ENCODE data around the gene PPP2R5C.

Gene PPP2R5C

GRCh38 chr14:101865288-101865687 lies 103.8 kb downstream of the PPP2R5C start:
- DNase-seq (ENCODE audit: low spot score) = no peak

DNA sequence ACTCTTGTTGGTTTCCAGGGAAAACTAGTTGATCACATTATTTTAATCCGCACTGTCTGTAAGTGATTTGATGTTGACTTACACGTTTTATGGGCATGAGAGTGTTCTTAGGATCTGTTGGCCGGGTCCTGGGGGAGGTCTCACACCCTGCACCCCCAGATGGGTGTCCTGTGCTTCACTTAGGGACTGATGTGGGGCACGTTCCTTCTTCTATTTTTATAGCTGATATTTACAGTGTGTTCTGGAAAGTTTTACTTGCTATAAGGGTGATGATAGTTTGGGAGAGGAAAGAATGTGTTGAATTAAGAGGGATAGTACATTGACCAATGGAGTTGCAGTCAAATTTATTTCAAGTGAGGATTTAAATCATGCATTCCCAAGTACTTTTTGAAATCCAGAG lies 106.3 kb downstream of the PPP2R5C start:
- DNase-seq (ENCODE audit: low spot score) = no peak

DNA sequence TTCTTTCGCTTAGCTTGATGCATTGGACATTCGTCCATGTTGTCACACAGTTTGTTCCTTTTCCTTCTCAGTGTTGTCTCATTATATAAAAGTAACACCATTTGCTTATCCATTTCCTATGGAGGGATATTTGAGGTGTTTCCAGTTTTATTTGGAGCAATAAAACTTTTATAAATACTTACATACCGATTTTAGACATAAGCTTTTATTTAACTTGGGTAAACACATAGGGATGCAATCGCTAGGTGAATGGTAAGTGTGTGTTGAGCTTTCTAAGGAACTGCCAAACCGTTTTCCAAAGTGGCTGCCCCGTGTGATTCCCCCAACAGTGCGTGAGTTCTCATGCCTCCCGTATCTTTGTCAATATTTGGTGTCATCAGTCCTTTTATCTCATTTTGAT lies 107.7 kb downstream of the PPP2R5C start:
- no peak for DNase-seq (ENCODE audit: low spot score)

DNA sequence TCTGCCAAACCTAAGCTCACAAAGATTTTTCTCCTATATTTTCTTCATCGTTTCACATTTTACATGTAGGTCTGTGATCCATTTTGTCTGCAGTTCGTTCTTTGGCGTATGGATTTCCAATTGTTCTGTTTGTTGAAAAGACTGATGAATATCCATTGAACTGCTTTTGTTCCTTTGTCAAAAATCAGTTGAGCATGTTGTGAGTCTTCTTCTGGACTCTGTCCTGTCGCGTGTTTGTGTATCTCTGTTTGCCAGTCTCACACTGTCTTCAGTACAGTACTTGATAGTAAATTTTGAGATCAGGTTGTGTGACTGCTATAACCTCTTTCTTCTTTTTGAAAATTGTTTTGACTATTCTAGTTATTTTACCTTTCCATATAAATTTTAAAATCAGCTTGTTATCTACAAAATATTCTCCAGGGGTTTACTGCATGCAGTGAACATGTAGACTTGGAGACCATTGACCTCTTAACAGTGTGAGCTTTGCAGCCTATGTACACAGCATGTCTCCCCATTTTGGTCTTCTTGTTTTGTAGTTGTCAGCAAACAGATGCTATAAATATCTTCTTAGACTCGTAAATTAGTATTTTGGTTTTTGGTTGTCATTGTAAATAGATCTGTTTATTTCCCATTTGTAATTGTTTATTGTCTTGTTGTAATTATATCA lies 108.9 kb downstream of the PPP2R5C start:
- DNase-seq (ENCODE audit: low spot score) = no peak

GRCh38 chr14:101872346-101872745 lies 110.8 kb downstream of the PPP2R5C start:
- DNase-seq (ENCODE audit: low spot score) = no peak

DNA sequence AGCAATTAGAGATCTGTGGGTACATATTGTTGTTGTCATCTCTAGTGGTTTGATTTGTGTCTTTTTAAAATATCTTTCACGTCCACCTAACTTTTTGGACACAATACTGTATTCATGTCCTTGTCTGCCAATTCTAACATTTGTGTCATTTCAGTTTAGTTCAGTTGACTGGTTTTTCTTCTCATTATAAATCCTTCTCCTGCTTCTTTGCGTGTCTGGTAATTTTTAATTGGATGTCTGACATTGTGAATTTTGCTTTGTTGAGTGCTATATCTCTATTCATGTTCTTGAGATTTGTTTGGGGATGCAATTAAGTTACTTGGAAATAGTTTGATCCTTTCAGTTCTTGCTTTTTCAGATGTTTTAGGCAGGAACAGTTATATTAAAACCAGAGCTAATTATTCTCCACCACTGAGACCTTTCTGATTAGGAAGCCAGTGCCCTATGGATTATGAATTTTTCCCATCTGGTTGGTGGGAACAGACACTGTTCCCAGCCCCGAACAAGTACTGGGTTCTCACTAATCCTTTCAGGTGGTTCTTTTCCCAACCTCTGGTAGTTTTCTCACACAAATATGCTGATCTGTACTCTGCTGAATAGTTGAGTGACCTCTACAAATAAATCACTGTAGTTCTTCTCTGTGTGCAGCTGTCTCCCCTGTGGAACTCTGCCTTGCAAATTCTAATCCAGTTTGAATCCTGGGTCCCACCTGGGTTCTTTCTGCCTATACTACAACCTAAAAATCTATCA lies 111.7 kb downstream of the PPP2R5C start:
- DNase-seq (ENCODE audit: low spot score) = no peak

GRCh38 chr14:101873991-101874390 lies 112.5 kb downstream of the PPP2R5C start:
- no peak for DNase-seq (ENCODE audit: low spot score)

- no peak for DNase-seq (ENCODE audit: low spot score)
These were observed 113.7 kb downstream of the PPP2R5C start for GRCh38 chr14:101875041-101875726.

DNA sequence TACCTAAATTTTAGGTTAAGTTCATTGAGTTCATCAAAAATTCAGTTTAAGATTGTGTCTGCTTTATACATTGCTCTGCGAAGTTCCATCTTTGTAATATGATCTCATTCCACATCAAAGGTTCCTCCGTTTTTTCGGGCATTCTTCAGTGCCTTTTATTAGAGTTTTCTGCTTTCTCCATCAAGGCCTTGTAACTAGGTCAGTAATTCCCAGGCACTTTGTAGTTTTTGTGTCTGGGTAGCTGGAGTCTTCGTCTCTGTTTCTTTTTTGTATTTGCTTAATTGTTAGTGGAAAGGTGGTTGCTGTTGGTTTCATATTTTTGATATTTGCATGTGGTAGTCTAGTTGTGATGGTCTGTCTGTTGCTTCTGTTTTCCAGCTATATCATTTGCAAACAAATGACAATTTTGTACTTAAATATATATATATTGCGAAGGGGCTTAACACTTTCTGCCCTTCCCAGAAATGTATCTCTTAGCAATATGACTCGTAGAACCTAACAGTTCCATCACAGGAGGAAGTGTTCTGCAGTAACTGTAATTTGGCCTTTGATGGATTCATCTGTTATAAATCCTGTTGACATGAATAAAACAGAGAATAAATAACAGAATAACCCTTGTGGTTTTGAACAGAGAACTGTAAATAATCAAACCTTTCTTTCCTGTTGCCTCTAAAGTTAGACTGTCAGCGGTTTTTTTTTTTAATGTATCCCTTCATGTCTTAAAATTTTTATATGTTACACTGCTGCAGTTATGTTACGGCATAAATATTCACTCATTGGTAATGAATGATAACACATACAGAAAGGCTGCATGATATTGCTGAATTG lies 114.4 kb downstream of the PPP2R5C start:
- no peak for DNase-seq (ENCODE audit: low spot score)

- DNase-seq (ENCODE audit: low spot score) = peak; percentile 33
These were observed 115.0 kb downstream of the PPP2R5C start for GRCh38 chr14:101876555-101876938.

DNA sequence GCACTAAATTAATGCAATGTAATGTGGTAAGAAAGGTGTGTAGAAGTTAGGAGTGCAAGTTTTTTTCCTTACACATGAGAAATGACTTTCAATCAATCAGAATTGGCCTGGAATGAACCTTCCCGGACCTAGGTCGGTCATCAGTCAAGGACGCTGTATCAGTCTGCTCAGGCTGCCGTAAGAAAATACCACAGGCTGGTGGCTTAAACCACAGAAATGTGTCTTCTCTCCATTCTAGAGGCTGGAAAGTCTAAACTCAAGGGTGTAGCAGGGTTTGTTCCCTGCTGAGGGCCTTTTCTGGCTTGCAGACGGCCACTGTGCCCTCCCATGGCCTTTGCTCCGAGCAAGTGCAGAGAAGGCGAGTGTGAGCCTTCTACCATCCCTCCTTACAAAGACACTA lies 116.3 kb downstream of the PPP2R5C start:
- no peak for DNase-seq (ENCODE audit: low spot score)

GRCh38 chr14:101878211-101878821 lies 116.8 kb downstream of the PPP2R5C start:
- DNase-seq (ENCODE audit: low spot score) = no peak

DNA sequence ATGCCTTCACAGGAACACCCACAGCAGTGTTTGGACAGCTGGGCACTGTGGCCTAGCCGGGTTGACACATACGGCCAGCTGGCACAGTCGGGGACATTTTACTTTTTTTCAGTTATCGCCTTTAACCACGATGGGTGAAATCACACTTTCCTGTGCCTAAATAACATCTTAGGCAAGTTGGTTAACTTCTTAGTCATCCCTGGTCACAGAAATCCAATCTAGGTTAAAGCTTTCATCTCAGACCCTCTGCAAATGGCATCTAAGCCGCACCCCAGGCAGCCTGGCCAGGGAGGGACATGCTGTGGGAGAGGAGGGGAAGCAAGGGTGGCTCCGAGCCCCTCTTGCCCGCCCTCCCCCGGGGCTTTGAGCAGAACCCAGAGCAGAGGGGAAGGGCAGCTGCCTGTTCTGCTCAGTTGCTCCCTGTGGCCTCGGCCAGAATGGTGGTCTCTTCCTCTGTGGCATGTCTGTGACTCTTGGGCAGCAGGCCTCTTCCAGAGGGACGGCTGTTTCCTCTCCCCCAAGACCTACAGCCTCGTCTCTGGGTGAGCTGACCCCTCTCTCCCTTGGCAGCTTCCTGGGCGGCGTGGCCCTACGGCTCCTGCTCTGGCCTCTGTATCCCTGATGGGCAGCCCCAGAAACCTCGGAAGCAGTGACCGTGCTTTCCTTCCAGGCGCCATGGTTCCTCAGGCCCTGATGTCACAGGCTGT lies 117.5 kb downstream of the PPP2R5C start:
- no peak for DNase-seq (ENCODE audit: low spot score)

DNA sequence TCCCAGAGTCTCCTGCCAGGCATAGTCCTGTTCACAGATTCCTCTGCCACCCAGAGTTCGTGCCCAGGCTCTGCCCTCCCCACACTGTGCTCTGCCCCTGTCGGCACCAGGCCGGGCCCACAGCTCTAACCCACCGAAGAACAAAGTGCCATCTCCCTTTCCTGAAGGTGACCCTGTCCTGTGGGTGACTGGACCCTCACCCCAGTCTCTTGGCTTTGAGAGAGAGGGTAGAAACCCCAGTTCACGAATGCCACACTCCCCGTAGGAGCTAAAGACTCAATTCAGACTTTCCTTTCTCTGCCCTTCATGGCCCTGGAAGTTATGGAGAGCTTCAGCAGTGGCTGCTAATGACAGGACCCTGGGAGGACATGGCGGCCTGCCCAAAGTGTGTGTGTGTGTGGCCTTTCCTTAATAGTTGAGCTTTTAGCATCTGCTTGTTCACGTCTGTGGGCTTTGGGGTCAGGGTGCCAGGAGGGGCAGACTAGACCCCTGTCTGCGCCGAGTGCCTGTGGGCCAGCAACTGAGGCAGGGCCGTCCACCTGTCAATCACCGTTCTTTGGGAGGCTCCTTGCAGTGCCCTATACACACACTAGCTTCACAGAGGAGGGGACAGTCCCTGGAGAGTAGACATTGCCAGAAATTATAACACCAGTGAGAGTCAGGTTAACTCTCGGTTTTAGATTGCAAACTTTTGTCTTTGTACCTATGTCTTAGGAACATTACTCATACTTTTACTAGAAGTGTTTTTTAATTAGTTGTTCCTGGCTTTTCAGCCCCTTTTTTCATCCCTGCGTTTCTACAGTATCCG lies 118.2 kb downstream of the PPP2R5C start:
- DNase-seq (ENCODE audit: low spot score) = no peak

DNA sequence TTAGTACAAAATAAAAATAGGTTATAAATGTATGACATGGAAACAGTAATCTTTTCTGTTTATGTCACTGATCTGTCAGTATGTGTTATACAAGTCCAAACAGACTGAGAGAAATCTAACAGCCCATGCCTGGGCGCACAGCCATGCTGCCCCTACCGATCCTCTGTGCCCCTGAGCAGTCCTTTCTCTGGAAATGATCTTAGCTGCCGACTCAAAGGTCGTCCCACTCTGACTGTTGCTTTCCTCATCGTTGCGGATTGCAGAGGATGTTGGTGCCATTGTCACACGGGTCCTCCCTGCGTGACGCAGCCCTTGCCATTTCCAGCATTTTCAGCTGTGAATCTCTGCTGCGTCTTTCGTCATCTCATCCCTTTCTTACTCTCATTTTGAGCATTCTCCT lies 119.9 kb downstream of the PPP2R5C start:
- no peak for DNase-seq (ENCODE audit: low spot score)

DNA sequence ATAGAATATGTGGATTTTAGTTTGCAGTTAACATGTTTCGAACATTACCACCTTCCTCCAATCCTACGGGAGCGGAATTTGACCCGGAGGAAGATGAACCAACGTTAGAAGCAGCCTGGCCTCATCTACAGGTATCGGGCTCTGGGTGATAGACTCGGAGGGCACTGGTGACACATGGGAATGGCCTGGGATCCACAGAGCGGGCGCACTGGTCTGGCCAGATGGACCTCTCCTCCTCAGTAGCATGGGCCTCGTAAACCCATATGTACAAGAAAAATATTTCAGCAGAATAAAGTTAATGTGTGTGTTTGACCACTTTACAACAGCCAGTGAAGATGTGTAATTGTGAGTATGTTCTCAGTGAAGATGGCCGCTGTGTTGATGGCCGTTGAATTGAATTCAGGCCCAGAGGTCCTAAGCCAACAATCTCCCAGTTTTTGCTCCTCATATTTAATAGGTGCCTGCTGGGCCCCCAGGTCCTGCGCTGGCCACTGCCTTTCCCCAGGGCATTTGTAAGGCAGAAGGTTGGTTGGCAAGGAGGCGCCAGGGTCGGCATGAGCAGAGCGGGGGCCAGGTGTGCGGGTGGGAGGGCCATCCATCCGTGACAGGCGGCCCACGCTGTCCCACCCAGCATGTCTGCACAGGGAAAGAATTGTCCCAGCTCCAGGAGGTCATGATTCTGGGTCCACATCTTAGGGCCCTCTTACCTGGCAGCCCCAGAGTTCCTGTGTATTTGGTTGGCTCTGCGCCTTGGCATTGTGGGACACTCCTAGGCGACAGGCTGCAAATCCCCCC lies 120.8 kb downstream of the PPP2R5C start:
- no peak for DNase-seq (ENCODE audit: low spot score)

DNA sequence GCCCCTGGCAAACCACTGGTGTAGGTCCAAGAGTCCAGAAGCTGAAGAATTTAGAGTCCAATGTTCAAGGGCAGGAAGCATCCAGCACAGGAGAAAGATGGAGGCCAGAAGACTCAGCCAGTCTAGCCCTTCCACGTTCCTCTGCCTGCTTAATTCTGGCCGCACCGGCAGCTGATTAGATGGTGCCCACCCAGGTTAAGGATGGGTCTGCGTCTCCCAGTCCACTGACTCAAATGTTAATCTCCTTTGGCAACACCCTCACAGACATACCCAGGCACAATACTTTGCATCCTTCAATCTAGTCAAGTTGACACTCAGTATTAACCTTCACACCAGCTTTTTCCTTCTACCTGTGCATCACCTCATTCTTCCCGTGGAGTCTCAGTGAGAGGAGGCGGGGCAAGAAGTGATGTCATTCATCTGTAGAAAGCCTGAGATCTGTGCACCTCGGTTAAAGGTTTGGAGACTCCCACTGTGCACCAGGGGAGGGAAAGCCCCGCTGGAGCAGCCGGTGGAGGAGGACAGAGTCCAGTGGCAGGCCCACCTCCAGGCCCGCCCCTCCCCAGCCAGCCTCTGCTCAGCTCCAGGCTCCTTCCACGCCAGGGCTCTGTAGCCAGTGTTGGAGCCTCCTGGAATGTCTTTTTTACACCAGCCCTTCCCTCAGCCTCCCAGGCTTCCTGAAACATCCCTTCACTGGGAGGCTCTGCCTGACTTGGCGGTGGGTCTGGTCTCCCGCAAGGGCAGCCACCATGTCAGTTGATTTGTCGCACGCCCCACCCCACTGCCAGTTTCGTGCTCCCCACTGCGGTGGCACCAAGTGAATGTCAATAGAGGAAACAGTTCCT lies 122.8 kb downstream of the PPP2R5C start:
- no peak for DNase-seq (ENCODE audit: low spot score)

GRCh38 chr14:101884934-101885576 lies 123.5 kb downstream of the PPP2R5C start:
- no peak for DNase-seq (ENCODE audit: low spot score)

Data from AG20443 (cell line).